ENCODE results near the gene COL4A6. TPM values are rescaled to one million over a fixed set of nuclear protein-coding genes. Genes with fewer than 3 reads are reported as not detected.

COL4A6 gene
- polyA plus RNA-seq, 3 donors: not detected

GRCh38 chrX:108362026-108362425 lies 76.2 kb downstream of the COL4A6 start:
- no CpG with 5 or more reads among the region's 1 CpG for WGBS (ENCODE audit: insufficient coverage)
- H3K9me3 Mint-ChIP-seq: peaks cover 0 to 3% (median 0%) of the 10 kb centered on the region in 7 donors

GRCh38 chrX:108361316-108361715 lies 76.9 kb downstream of the COL4A6 start:
- Mint-ChIP-seq H3K36me3 (no peaks in the 10 kb centered on the region), H3K27me3 (ENCODE audit: low read depth in 3 of 3) (peaks cover 0 to 5% (median 4%) of the 10 kb centered on the region in 3 donors), H3K27ac (no peak overlapping the region), H3K4me3 (no peak overlapping the region), H3K4me1 (no peaks in the 10 kb centered on the region), H3K9me3 (peaks cover 0 to 3% (median 0%) of the 10 kb centered on the region in 7 donors)
- no peaks in the 10 kb centered on the region for H3K36me3 ChIP-seq (replicated peaks in 1 of 2; ENCODE audit: control insufficient read depth in 1 of 2, insufficient read depth in 2 of 2, low read length in 2 of 2)
- H3K79me2 ChIP-seq (ENCODE audit: insufficient read depth, low read length): no peaks in the 10 kb centered on the region
- H3K4me2 ChIP-seq (replicated peaks; ENCODE audit: extremely low read depth, low read length, poor library complexity, severe bottlenecking): no peak overlapping the region
- TF ChIP-seq CTCF (IDR thresholded peaks at IDR 0.05): no peak
- no CpG with 5 or more reads among the region's 2 CpGs for WGBS (ENCODE audit: insufficient coverage)
- no peak overlapping the region for H3K9ac ChIP-seq (ENCODE audit: insufficient read depth, low read length, poor library complexity, severe bottlenecking)
- intact Hi-C loops (cut with micrococcal nuclease): no loop called here
- H3K27ac ChIP-seq (ENCODE audit: low read depth in 1 of 2, low read length in 2 of 2): no peak overlapping the region
- H4K20me1 ChIP-seq (ENCODE audit: insufficient read depth, low read length): no peaks in the 10 kb centered on the region
- no peak overlapping the region for H3K4me3 ChIP-seq (replicated peaks in 1 of 3; ENCODE audit: low read depth in 2 of 3, low read length in 3 of 3)
- no peaks in the 10 kb centered on the region for H3K4me1 ChIP-seq (ENCODE audit: control insufficient read depth in 1 of 2, insufficient read depth in 2 of 2, low read length in 2 of 2)
- DNase-seq: no peak
- no peaks in the 10 kb centered on the region for H3K9me3 ChIP-seq (replicated peaks in 1 of 2; ENCODE audit: control insufficient read depth in 1 of 2, insufficient read depth in 1 of 2, low read length in 2 of 2)
- no peak overlapping the region for H2AFZ ChIP-seq (ENCODE audit: insufficient read depth, low read depth, low read length, poor library complexity, severe bottlenecking)
- H3K27me3 ChIP-seq (ENCODE audit: control insufficient read depth in 2 of 2, insufficient read depth in 2 of 2, low read length in 2 of 2): no peaks in the 10 kb centered on the region

More at GRCh38 chrX:108362026-108362425, 76.2 kb downstream of the COL4A6 start:
- H3K4me1 Mint-ChIP-seq: no peaks in the 10 kb centered on the region
- Histone ChIP-seq H3K27ac (ENCODE audit: low read depth in 1 of 2, low read length in 2 of 2) (no peak overlapping the region), H3K27me3 (ENCODE audit: control insufficient read depth in 2 of 2, insufficient read depth in 2 of 2, low read length in 2 of 2) (no peaks in the 10 kb centered on the region), H3K4me3 (replicated peaks in 1 of 3; ENCODE audit: low read depth in 2 of 3, low read length in 3 of 3) (no peak overlapping the region), H3K4me2 (replicated peaks; ENCODE audit: extremely low read depth, low read length, poor library complexity, severe bottlenecking) (no peak overlapping the region), H3K9me3 (replicated peaks in 1 of 2; ENCODE audit: control insufficient read depth in 1 of 2, insufficient read depth in 1 of 2, low read length in 2 of 2) (no peaks in the 10 kb centered on the region), H3K79me2 (ENCODE audit: insufficient read depth, low read length) (no peaks in the 10 kb centered on the region), H3K36me3 (replicated peaks in 1 of 2; ENCODE audit: control insufficient read depth in 1 of 2, insufficient read depth in 2 of 2, low read length in 2 of 2) (no peaks in the 10 kb centered on the region), H2AFZ (ENCODE audit: insufficient read depth, low read depth, low read length, poor library complexity, severe bottlenecking) (no peak overlapping the region), H3K4me1 (ENCODE audit: control insufficient read depth in 1 of 2, insufficient read depth in 2 of 2, low read length in 2 of 2) (no peaks in the 10 kb centered on the region), H3K9ac (ENCODE audit: insufficient read depth, low read length, poor library complexity, severe bottlenecking) (no peak overlapping the region), H4K20me1 (ENCODE audit: insufficient read depth, low read length) (no peaks in the 10 kb centered on the region)
- peaks cover 0 to 5% (median 4%) of the 10 kb centered on the region in 3 donors for H3K27me3 Mint-ChIP-seq (ENCODE audit: low read depth in 3 of 3)
- no peak for TF ChIP-seq CTCF (IDR thresholded peaks at IDR 0.05)
- H3K4me3 Mint-ChIP-seq: no peak overlapping the region
- no peak for DNase-seq
- intact Hi-C loops (cut with micrococcal nuclease): no loop called here
- no peak overlapping the region for H3K27ac Mint-ChIP-seq
- no peaks in the 10 kb centered on the region for H3K36me3 Mint-ChIP-seq

All from CD14-positive monocyte (primary cell).